ENCODE data around the gene MCC.
"Not testable (repeated sequence)": the region's sequence is repeated elsewhere in the genome, so short reads cannot be mapped to it uniquely, and the experiment has no call there.

MCC gene

GRCh38 chr5:113093558-113093957, 394.7 kb downstream of the MCC start:
- DNase-seq: no peak

- no peak for DNase-seq
These were observed 395.6 kb downstream of the MCC start for GRCh38 chr5:113092683-113093082.

- no peak for DNase-seq
These were observed 396.6 kb downstream of the MCC start for GRCh38 chr5:113091622-113092021.

- DNase-seq: no peak
These were observed 397.7 kb downstream of the MCC start for GRCh38 chr5:113090336-113091106.

- DNase-seq: no peak
These were observed 398.5 kb downstream of the MCC start for GRCh38 chr5:113089653-113090335.

- no peak for DNase-seq
These were observed 400.2 kb downstream of the MCC start for GRCh38 chr5:113087976-113088514.

- DNase-seq: no peak
These were observed 402.3 kb downstream of the MCC start for GRCh38 chr5:113085880-113086409.

GRCh38 chr5:113085084-113085414, 403.2 kb downstream of the MCC start:
- no peak for DNase-seq

- DNase-seq: no peak
These were observed 403.7 kb downstream of the MCC start for GRCh38 chr5:113084402-113085083.

- DNase-seq: no peak
These were observed 404.8 kb downstream of the MCC start for GRCh38 chr5:113083481-113083880.

- no peak for DNase-seq
These were observed 405.7 kb downstream of the MCC start for GRCh38 chr5:113082547-113082905.

GRCh38 chr5:113081881-113082546, 406.2 kb downstream of the MCC start:
- no peak for DNase-seq

GRCh38 chr5:113081091-113081839, 407.0 kb downstream of the MCC start:
- no peak for DNase-seq

- DNase-seq: not testable (repeated sequence)
These were observed 411.6 kb downstream of the MCC start for GRCh38 chr5:113076649-113077048.

GRCh38 chr5:113075019-113075418, 413.2 kb downstream of the MCC start:
- no peak for DNase-seq

- DNase-seq: not testable (repeated sequence)
These were observed 414.6 kb downstream of the MCC start for GRCh38 chr5:113073629-113074034.

GRCh38 chr5:113071401-113071800, 416.9 kb downstream of the MCC start:
- no peak for DNase-seq

GRCh38 chr5:113070901-113071300, 417.4 kb downstream of the MCC start:
- no peak for DNase-seq

- no peak for DNase-seq
These were observed 419.7 kb downstream of the MCC start for GRCh38 chr5:113068559-113068958.

GRCh38 chr5:113067635-113068344, 420.5 kb downstream of the MCC start:
- no peak for DNase-seq

- DNase-seq: no peak
These were observed 422.6 kb downstream of the MCC start for GRCh38 chr5:113065626-113066025.

GRCh38 chr5:113064806-113065205, 423.4 kb downstream of the MCC start:
- no peak for DNase-seq

Data from DMS153 (cell line).